Measurements from ENCODE around the gene HSPH1. TPM values are rescaled to one million over a fixed set of nuclear protein-coding genes. Genes with fewer than 3 reads are reported as not detected.

Gene HSPH1
- total and polyA plus RNA-seq, 4 donors = 11.0 to 30.3 (median 20.3) TPM

DNA sequence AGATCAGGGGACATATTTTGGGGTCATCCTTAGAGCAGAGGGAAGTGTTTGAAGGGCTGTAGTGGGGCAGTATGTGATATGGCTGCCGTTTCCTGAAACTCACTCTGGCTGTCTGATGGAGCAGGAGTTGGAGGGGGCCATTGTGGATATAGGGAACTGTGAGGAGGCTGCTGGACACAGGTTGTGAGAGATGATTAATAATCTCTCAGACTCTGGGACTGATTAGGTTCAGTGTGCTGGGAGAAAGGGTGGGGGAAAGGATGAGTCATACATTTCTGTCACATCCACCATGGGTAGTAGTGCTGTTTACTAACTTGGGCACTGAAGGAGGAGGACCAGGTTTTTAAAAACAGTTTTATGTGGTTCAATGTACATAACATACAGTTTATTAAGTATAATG lies 42.9 kb upstream of the HSPH1 start:
- H3K9me3 ChIP-seq (ENCODE audit: control insufficient read depth in 4 of 4, low read length in 3 of 4) = no peaks in the 10 kb centered on the region
- H3K9ac ChIP-seq (ENCODE audit: low read depth in 1 of 2, low read length in 2 of 2) = no peak overlapping the region
- 89% methylated on average over 1 of the region's 1 CpG for WGBS
- H3K4me3 ChIP-seq (ENCODE audit: low read depth in 1 of 3, low read length in 3 of 3) = no peak overlapping the region
- no peak for TF ChIP-seq FOXA1 (IDR thresholded peaks at IDR 0.05)
- TF ChIP-seq HNF4A (conservative IDR thresholded peaks at IDR 0.05) = no peak
- TF ChIP-seq JUND (IDR thresholded peaks at IDR 0.05) = no peak
- TF ChIP-seq TAF1 (conservative IDR thresholded peaks at IDR 0.05) = no peak
- TF ChIP-seq, protein P1, sequence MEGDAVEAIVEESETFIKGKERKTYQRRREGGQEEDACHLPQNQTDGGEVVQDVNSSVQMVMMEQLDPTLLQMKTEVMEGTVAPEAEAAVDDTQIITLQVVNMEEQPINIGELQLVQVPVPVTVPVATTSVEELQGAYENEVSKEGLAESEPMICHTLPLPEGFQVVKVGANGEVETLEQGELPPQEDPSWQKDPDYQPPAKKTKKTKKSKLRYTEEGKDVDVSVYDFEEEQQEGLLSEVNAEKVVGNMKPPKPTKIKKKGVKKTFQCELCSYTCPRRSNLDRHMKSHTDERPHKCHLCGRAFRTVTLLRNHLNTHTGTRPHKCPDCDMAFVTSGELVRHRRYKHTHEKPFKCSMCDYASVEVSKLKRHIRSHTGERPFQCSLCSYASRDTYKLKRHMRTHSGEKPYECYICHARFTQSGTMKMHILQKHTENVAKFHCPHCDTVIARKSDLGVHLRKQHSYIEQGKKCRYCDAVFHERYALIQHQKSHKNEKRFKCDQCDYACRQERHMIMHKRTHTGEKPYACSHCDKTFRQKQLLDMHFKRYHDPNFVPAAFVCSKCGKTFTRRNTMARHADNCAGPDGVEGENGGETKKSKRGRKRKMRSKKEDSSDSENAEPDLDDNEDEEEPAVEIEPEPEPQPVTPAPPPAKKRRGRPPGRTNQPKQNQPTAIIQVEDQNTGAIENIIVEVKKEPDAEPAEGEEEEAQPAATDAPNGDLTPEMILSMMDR (IDR thresholded peaks at IDR 0.05; ENCODE audit: low read depth, low read length, missing input control) = no peak
- TF ChIP-seq, protein P2, sequence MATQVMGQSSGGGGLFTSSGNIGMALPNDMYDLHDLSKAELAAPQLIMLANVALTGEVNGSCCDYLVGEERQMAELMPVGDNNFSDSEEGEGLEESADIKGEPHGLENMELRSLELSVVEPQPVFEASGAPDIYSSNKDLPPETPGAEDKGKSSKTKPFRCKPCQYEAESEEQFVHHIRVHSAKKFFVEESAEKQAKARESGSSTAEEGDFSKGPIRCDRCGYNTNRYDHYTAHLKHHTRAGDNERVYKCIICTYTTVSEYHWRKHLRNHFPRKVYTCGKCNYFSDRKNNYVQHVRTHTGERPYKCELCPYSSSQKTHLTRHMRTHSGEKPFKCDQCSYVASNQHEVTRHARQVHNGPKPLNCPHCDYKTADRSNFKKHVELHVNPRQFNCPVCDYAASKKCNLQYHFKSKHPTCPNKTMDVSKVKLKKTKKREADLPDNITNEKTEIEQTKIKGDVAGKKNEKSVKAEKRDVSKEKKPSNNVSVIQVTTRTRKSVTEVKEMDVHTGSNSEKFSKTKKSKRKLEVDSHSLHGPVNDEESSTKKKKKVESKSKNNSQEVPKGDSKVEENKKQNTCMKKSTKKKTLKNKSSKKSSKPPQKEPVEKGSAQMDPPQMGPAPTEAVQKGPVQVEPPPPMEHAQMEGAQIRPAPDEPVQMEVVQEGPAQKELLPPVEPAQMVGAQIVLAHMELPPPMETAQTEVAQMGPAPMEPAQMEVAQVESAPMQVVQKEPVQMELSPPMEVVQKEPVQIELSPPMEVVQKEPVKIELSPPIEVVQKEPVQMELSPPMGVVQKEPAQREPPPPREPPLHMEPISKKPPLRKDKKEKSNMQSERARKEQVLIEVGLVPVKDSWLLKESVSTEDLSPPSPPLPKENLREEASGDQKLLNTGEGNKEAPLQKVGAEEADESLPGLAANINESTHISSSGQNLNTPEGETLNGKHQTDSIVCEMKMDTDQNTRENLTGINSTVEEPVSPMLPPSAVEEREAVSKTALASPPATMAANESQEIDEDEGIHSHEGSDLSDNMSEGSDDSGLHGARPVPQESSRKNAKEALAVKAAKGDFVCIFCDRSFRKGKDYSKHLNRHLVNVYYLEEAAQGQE (IDR thresholded peaks at IDR 0.05) = no peak
- no peak for TF ChIP-seq NR2F2 (IDR thresholded peaks at IDR 0.05)
- TF ChIP-seq, protein P3, sequence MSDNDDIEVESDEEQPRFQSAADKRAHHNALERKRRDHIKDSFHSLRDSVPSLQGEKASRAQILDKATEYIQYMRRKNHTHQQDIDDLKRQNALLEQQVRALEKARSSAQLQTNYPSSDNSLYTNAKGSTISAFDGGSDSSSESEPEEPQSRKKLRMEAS (IDR thresholded peaks at IDR 0.05) = no peak
- TF ChIP-seq HNF4G (IDR thresholded peaks at IDR 0.05) = no peak
- TF ChIP-seq, protein P4, sequence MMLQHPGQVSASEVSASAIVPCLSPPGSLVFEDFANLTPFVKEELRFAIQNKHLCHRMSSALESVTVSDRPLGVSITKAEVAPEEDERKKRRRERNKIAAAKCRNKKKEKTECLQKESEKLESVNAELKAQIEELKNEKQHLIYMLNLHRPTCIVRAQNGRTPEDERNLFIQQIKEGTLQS (IDR thresholded peaks at IDR 0.05) = no peak
- no peak for TF ChIP-seq YY1 (IDR thresholded peaks at IDR 0.05)
- TF ChIP-seq, protein P5, sequence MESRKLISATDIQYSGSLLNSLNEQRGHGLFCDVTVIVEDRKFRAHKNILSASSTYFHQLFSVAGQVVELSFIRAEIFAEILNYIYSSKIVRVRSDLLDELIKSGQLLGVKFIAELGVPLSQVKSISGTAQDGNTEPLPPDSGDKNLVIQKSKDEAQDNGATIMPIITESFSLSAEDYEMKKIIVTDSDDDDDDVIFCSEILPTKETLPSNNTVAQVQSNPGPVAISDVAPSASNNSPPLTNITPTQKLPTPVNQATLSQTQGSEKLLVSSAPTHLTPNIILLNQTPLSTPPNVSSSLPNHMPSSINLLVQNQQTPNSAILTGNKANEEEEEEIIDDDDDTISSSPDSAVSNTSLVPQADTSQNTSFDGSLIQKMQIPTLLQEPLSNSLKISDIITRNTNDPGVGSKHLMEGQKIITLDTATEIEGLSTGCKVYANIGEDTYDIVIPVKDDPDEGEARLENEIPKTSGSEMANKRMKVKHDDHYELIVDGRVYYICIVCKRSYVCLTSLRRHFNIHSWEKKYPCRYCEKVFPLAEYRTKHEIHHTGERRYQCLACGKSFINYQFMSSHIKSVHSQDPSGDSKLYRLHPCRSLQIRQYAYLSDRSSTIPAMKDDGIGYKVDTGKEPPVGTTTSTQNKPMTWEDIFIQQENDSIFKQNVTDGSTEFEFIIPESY (IDR thresholded peaks at IDR 0.05) = no peak
- TF ChIP-seq RXRA (IDR thresholded peaks at IDR 0.05) = no peak
- TF ChIP-seq FOXA2 (IDR thresholded peaks at IDR 0.05) = no peak
- TF ChIP-seq RAD21 (IDR thresholded peaks at IDR 0.05) = no peak
- TF ChIP-seq SP1 (IDR thresholded peaks at IDR 0.05) = no peak
- no peak for TF ChIP-seq EGR1 (IDR thresholded peaks at IDR 0.05; ENCODE audit: low read depth in 2 of 2)
- no peak overlapping the region for H3K27ac ChIP-seq (ENCODE audit: low read depth in 1 of 2, low read length in 2 of 2)
- no peaks in the 10 kb centered on the region for H3K27me3 ChIP-seq (ENCODE audit: control insufficient read depth in 4 of 4, insufficient read depth in 4 of 4, low read length in 3 of 4)
- no peaks in the 10 kb centered on the region for H3K36me3 ChIP-seq (ENCODE audit: control insufficient read depth in 4 of 4, insufficient read depth in 3 of 4, low read depth in 1 of 4, low read length in 3 of 4)
- DNase-seq (ENCODE audit: low spot score) = no peak
- peaks cover 4 to 17% (median 8%) of the 10 kb centered on the region in 4 donors for H3K4me1 ChIP-seq (ENCODE audit: control insufficient read depth in 4 of 4, insufficient read depth in 4 of 4, low read length in 3 of 4)
